C4-2B (cell line): Measurements from ENCODE around the gene SNTG2.

ENCODE experiments used
- ZFX ChIP-seq: fragments of 450-650 bp; IDR thresholded peaks from 2 replicates; pipeline ENCODE4 v1.6.1; 2017
- TF ChIP-seq, protein P1 (sequence below): fragments of 450-650 bp; conservative IDR thresholded peaks from 2 replicates; pipeline ENCODE4 v1.5.1; 2017; ENCODE audit warnings: mild to moderate bottlenecking

DNA sequence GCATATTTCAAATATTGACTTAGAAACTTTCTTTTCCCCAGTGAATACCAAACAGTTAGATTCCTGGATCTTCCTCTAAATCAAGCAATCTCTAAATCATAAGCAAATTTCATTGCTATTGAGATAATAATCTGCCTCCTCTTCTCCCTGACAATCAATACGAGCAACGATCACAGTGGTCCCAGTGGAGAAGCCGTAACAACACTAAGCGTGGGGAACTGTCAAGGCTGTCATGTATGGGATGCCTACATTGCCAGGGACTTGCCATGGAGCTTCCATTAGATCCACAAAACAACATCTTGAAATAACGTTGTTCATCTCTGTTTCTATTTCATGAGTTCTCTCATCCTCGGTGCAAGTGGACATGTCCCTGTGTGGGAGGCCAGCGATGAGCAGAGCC is 61.3 kb downstream of the SNTG2 start:
- TF ChIP-seq, protein P1, sequence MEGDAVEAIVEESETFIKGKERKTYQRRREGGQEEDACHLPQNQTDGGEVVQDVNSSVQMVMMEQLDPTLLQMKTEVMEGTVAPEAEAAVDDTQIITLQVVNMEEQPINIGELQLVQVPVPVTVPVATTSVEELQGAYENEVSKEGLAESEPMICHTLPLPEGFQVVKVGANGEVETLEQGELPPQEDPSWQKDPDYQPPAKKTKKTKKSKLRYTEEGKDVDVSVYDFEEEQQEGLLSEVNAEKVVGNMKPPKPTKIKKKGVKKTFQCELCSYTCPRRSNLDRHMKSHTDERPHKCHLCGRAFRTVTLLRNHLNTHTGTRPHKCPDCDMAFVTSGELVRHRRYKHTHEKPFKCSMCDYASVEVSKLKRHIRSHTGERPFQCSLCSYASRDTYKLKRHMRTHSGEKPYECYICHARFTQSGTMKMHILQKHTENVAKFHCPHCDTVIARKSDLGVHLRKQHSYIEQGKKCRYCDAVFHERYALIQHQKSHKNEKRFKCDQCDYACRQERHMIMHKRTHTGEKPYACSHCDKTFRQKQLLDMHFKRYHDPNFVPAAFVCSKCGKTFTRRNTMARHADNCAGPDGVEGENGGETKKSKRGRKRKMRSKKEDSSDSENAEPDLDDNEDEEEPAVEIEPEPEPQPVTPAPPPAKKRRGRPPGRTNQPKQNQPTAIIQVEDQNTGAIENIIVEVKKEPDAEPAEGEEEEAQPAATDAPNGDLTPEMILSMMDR = no peak
- TF ChIP-seq ZFX = no peak
